Parathyroid adenoma (tissue), 2 donors: ENCODE results near the gene PARK7.

Source experiments
- H2AFZ ChIP-seq: fragments of 300-600 bp; sonication (generic); one replicate; pipeline ENCODE4 v1.7.0; 2017; ENCODE audit warnings: antibody characterized with exemption, mild to moderate bottlenecking
- H3K27ac ChIP-seq: fragments of 300-600 bp; sonication (generic); one replicate; pipeline ENCODE4 v1.7.0; 2017
- H3K27me3 ChIP-seq: fragments of 300-600 bp; sonication (generic); one replicate; pipeline ENCODE4 v1.7.0; 2017; ENCODE audit warnings: low read length; ENCODE audit not compliant: control insufficient read depth, insufficient read depth
- H3K36me3 ChIP-seq: fragments of 300-600 bp; sonication (generic); one replicate; pipeline ENCODE4 v1.7.0; 2017; ENCODE audit warnings: low read length; ENCODE audit not compliant: control insufficient read depth, insufficient read depth
- H3K4me1 ChIP-seq: fragments of 300-600 bp; sonication (generic); one replicate; pipeline ENCODE4 v1.7.0; 2017; ENCODE audit warnings: control low read depth
- H3K4me2 ChIP-seq: fragments of 300-600 bp; sonication (generic); one replicate; pipeline ENCODE4 v1.7.0; 2017; ENCODE audit warnings: low read length
- H3K4me3 ChIP-seq: fragments of 300-600 bp; sonication (generic); one replicate; pipeline ENCODE4 v1.7.0; 2017; ENCODE audit warnings: low read depth, low read length
- H3K79me2 ChIP-seq: fragments of 300-600 bp; sonication (generic); one replicate; pipeline ENCODE4 v1.7.0; 2017; ENCODE audit warnings: control low read depth
- H3K9ac ChIP-seq: fragments of 300-600 bp; sonication (generic); one replicate; pipeline ENCODE4 v1.7.0; 2017; ENCODE audit warnings: mild to moderate bottlenecking
- H3K9me3 ChIP-seq: fragments of 300-600 bp; sonication (generic); one replicate; pipeline ENCODE4 v1.7.0; 2017; ENCODE audit warnings: low read length; ENCODE audit not compliant: control insufficient read depth
- CTCF ChIP-seq: fragments of 300-600 bp; sonication (generic); IDR thresholded peaks from one replicate; pipeline ENCODE4 v1.7.0; 2017; ENCODE audit warnings: antibody characterized with exemption, mild to moderate bottlenecking
- donor health status: primary hyperparathyroidism.

PARK7 gene

GRCh38 chr1:7961216-7962013 lies at the start of gene PARK7:
TSS of gene PARK7 (plus strand) at chr1:7961711. CDS start at chr1:7962786, 1,075 bp downstream.
- Histone ChIP-seq H3K4me3 (peak within 1 kb of the TSS; percentile 87), H3K4me2 (peak within 1 kb of the TSS; percentile 96), H3K27ac (peak within 1 kb of the TSS; percentile 92)

GRCh38 chr1:7912145-7912544 lies 49.4 kb upstream of the PARK7 start:
- H3K4me2 ChIP-seq: no peak overlapping the region
- no peak overlapping the region for H3K9ac ChIP-seq
- no peaks in the 10 kb centered on the region for H3K27me3 ChIP-seq
- TF ChIP-seq CTCF: no peak
- no peaks in the 10 kb centered on the region for H3K4me1 ChIP-seq
- no peaks in the 10 kb centered on the region for H3K36me3 ChIP-seq
- no peak overlapping the region for H3K27ac ChIP-seq
- no peak overlapping the region for H2AFZ ChIP-seq
- H3K79me2 ChIP-seq: no peaks in the 10 kb centered on the region
- no peak overlapping the region for H3K4me3 ChIP-seq
- H3K9me3 ChIP-seq: no peaks in the 10 kb centered on the region

More at GRCh38 chr1:7961216-7962013, at the start of gene PARK7:
- Histone ChIP-seq H3K9me3 (no peaks in the 10 kb centered on the region), H2AFZ (peak within 1 kb of the TSS; percentile 83), H3K4me1 (no peaks in the 10 kb centered on the region), H3K79me2 (peaks cover 20% of the 10 kb centered on the region), H3K9ac (peak within 1 kb of the TSS; percentile 72), H3K27me3 (no peaks in the 10 kb centered on the region), H3K36me3 (no peaks in the 10 kb centered on the region)
- TF ChIP-seq CTCF: peak; percentile 33

GRCh38 chr1:7912743-7913557 lies 48.6 kb upstream of the PARK7 start:
- TF ChIP-seq CTCF: no peak
- H3K27me3 ChIP-seq: no peaks in the 10 kb centered on the region
- no peak overlapping the region for H3K4me3 ChIP-seq

GRCh38 chr1:7915826-7916500 lies 45.5 kb upstream of the PARK7 start:
- Histone ChIP-seq H3K4me3 (no peak overlapping the region), H2AFZ (no peak overlapping the region), H3K4me1 (no peaks in the 10 kb centered on the region), H3K27me3 (no peaks in the 10 kb centered on the region), H3K79me2 (no peaks in the 10 kb centered on the region), H3K9me3 (no peaks in the 10 kb centered on the region), H3K9ac (no peak overlapping the region), H3K4me2 (no peak overlapping the region), H3K36me3 (no peaks in the 10 kb centered on the region), H3K27ac (no peak overlapping the region)
- TF ChIP-seq CTCF: no peak

More at GRCh38 chr1:7912743-7913557, 48.6 kb upstream of the PARK7 start:
- Histone ChIP-seq H3K36me3 (no peaks in the 10 kb centered on the region), H3K4me2 (no peak overlapping the region), H3K9me3 (no peaks in the 10 kb centered on the region), H3K79me2 (no peaks in the 10 kb centered on the region), H3K4me1 (no peaks in the 10 kb centered on the region), H3K9ac (no peak overlapping the region), H2AFZ (no peak overlapping the region), H3K27ac (no peak overlapping the region)
